HepG2 (cell line): ENCODE data around the gene INAFM2. TPM values are rescaled to one million over a fixed set of nuclear protein-coding genes. Genes with fewer than 3 reads are reported as not detected.

Experiments
- BORCS8-MEF2B ChIP-seq: sonication (generic); formaldehyde crosslinking; IDR thresholded peaks from 2 replicates; pipeline ENCODE4 v1.8.0; 2022; ENCODE audit warnings: mild to moderate bottlenecking, missing genetic modification reagents
- DNMT1 ChIP-seq: sonication (generic); formaldehyde crosslinking; IDR thresholded peaks from 2 replicates; pipeline ENCODE4 v1.5.1; 2020; ENCODE audit warnings: mild to moderate bottlenecking, missing genetic modification reagents
- DNMT3B ChIP-seq: conservative IDR thresholded peaks from 2 replicates; pipeline ENCODE4 v1.6.1; 2016; ENCODE audit warnings: missing biosample characterization, control low read depth
- ERF ChIP-seq: IDR thresholded peaks from 2 replicates; pipeline ENCODE4 v1.6.1; 2018; ENCODE audit warnings: missing biosample characterization, missing genetic modification reagents
- FOXA1 ChIP-seq, 2 experiments: fragments of 450-650 bp in 1 of 2; sonication (generic) in 1 of 2; formaldehyde crosslinking in 1 of 2; IDR thresholded peaks; 2 replicates each; pipeline versions ENCODE4 v1.4.0 to v1.6.1; 2016 to 2020; ENCODE audit warnings: missing genetic modification reagents in 1 of 2
- KDM5B ChIP-seq: sonication (generic); formaldehyde crosslinking; IDR thresholded peaks from 2 replicates; pipeline ENCODE4 v1.4.0; 2020; ENCODE audit warnings: missing genetic modification reagents, mild to moderate bottlenecking, borderline replicate concordance
- MIER2 ChIP-seq: IDR thresholded peaks from 2 replicates; pipeline ENCODE4 v1.6.1; 2016; ENCODE audit warnings: missing biosample characterization, missing genetic modification reagents
- NFIC ChIP-seq: IDR thresholded peaks from 2 replicates; pipeline ENCODE4 v1.6.1; 2012; ENCODE audit warnings: mild to moderate bottlenecking, low read length, inconsistent platforms
- SMARCE1 ChIP-seq: fragments of 450-650 bp; IDR thresholded peaks from 2 replicates; pipeline ENCODE4 v1.6.1; 2017; ENCODE audit warnings: borderline replicate concordance
- SMC3 ChIP-seq: IDR thresholded peaks from 2 replicates; pipeline ENCODE4 v1.6.1; 2011; ENCODE audit warnings: low read length, improper control_type of control experiment
- SOX6 ChIP-seq, 2 experiments: fragments of 450-650 bp in 1 of 2; sonication (generic) in 1 of 2; formaldehyde crosslinking in 1 of 2; IDR thresholded peaks; 2 replicates each; pipeline versions ENCODE4 v1.4.0 to v1.6.1; 2017 to 2020; ENCODE audit warnings: antibody characterized with exemption in 1 of 2, mild to moderate bottlenecking in 1 of 2, missing genetic modification reagents in 1 of 2
- SP140L ChIP-seq: sonication (generic); formaldehyde crosslinking; IDR thresholded peaks from 2 replicates; pipeline ENCODE4 v1.4.0; 2020; ENCODE audit warnings: missing genetic modification reagents, borderline replicate concordance
- SPEN ChIP-seq: sonication (generic); formaldehyde crosslinking; IDR thresholded peaks from 2 replicates; pipeline ENCODE4 v1.5.1; 2020; ENCODE audit warnings: low read depth, mild to moderate bottlenecking, missing genetic modification reagents
- YY1 ChIP-seq: IDR thresholded peaks from 2 replicates; pipeline ENCODE4 v1.6.1; 2011; ENCODE audit warnings: low read length, low read depth, moderate library complexity, mild to moderate bottlenecking; ENCODE audit not compliant: insufficient read depth, insufficient replicate concordance
- ZNF12 ChIP-seq: sonication (generic); formaldehyde crosslinking; IDR thresholded peaks from 2 replicates; pipeline ENCODE4 v1.5.0; 2020; ENCODE audit warnings: missing genetic modification reagents
- ZNF274 ChIP-seq: sonication (generic); formaldehyde crosslinking; IDR thresholded peaks from 2 replicates; pipeline ENCODE4 v1.5.1; 2020; ENCODE audit warnings: mild to moderate bottlenecking, missing genetic modification reagents
- ZNF430 ChIP-seq: sonication (generic); formaldehyde crosslinking; IDR thresholded peaks from 2 replicates; pipeline ENCODE4 v1.9.0; 2021; ENCODE audit warnings: mild to moderate bottlenecking, missing genetic modification reagents
- ZSCAN30 ChIP-seq: sonication (generic); formaldehyde crosslinking; IDR thresholded peaks from 2 replicates; pipeline ENCODE4 v1.5.0; 2020; ENCODE audit warnings: mild to moderate bottlenecking, missing genetic modification reagents
- polyA plus RNA-seq, 8 experiments: library from polyadenylated mRNA; depleted of rRNA in 3 of 8; stranded (reverse) in 7 of 8; unstranded in 1 of 8; fragments of >200 nt; fragmentation: Illumina TruSeq in 4 of 8; extraction: Trizol in 4 of 8; gene quantifications; 2 replicates each; pipeline versions ENCODE4 v1.2.1 to v1.2.3, GENCODE V29; 2011 to 2016; ENCODE audit warnings: low read depth in 4 of 8, missing spikeins in 1 of 8, mixed read lengths in 1 of 8; ENCODE audit not compliant: insufficient read depth in 1 of 8
- total RNA-seq, 5 experiments: library from RNA; depleted of rRNA; stranded (reverse); fragments of >200 nt; fragmentation: Illumina TruSeq; extraction: Trizol; gene quantifications; 2 replicates each; pipeline ENCODE4 v1.2.3, GENCODE V29; 2016; ENCODE audit warnings: low read depth in 1 of 5
- TF ChIP-seq, protein P1 (sequence below): IDR thresholded peaks from 2 replicates; pipeline ENCODE4 v1.6.1; 2016
- TF ChIP-seq, protein P2 (sequence below): IDR thresholded peaks from 2 replicates; pipeline ENCODE4 v1.4.0; 2020; ENCODE audit warnings: mild to moderate bottlenecking, missing genetic modification reagents
- TF ChIP-seq, protein P3 (sequence below): IDR thresholded peaks from 2 replicates; pipeline ENCODE4 v1.6.1; 2016; ENCODE audit warnings: mild to moderate bottlenecking

INAFM2 gene
- total and polyA plus RNA-seq, 2 of the 13 experiments (the other 11 are each of a cell fraction or from before 2014, with no cell fraction given): 5.5 to 6.5 TPM

DNA sequence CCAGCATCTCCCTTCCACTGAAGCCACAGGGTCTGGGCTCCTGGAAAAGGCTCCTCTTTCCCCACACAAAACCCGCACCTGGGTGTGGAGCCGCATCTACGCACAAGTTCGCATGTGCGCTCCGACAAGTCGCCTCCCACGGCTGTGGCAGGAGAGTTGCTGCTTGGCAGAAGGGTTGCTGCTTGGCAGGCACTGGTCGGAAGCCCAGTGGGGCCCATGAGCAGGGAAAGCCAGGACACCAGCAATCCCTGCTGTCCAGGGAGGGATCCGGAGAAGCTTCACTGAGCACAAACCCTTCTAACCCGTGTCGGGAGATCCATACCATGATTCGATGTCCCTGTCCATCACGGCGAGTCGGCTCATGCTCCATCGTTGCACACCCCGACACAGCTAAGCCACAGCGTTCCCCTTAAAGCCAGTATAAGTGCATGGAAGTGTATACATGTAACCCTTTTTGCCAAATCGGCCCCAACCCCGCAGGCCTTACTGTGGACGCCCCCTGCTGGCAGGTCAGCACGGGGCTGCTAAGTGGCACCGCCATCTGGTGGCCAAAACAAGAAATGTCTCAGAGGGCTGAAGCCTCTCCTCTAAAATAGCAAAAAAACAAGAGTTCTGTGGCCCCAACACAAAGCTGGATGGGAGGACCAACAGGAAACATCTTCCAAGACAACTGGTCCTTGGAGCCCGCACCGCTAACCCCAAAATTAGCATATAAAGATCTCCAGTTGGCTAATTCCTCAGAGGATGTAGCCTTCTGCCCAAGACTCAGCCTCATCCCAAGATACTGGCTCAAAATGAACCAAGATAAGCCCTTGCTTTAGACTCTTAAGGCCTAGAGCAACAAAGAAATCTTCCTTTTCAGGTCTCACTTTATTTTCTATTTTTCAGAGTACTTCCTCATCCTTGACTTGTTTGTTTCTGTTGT lies 48.9 kb upstream of the INAFM2 start (continued):
- TF ChIP-seq, protein P1, sequence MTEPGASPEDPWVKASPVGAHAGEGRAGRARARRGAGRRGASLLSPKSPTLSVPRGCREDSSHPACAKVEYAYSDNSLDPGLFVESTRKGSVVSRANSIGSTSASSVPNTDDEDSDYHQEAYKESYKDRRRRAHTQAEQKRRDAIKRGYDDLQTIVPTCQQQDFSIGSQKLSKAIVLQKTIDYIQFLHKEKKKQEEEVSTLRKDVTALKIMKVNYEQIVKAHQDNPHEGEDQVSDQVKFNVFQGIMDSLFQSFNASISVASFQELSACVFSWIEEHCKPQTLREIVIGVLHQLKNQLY (CRISPR knock-in tag): 0 out of 2 replicates have a peak, but pooled peaks have one; percentile 18
- no peak for TF ChIP-seq FOXA1 (IDR thresholded peaks at IDR 0.05)
- no peak for TF ChIP-seq FOXA1 (CRISPR knock-in tag; IDR thresholded peaks at IDR 0.05)
- TF ChIP-seq SPEN (CRISPR knock-in tag): no peak; the same call in 1 of the 2 replicates
- no peak for TF ChIP-seq SMARCE1
- peak; percentile 39; the same call in 1 of the 2 replicates for TF ChIP-seq ZNF274 (CRISPR knock-in tag)
- TF ChIP-seq ZNF430: no peak
- no peak for TF ChIP-seq ZSCAN30 (CRISPR knock-in tag)
- 0 out of 2 replicates have a peak, but pooled peaks have one; percentile 70 for TF ChIP-seq DNMT3B (CRISPR knock-in tag)
- TF ChIP-seq, protein P2, sequence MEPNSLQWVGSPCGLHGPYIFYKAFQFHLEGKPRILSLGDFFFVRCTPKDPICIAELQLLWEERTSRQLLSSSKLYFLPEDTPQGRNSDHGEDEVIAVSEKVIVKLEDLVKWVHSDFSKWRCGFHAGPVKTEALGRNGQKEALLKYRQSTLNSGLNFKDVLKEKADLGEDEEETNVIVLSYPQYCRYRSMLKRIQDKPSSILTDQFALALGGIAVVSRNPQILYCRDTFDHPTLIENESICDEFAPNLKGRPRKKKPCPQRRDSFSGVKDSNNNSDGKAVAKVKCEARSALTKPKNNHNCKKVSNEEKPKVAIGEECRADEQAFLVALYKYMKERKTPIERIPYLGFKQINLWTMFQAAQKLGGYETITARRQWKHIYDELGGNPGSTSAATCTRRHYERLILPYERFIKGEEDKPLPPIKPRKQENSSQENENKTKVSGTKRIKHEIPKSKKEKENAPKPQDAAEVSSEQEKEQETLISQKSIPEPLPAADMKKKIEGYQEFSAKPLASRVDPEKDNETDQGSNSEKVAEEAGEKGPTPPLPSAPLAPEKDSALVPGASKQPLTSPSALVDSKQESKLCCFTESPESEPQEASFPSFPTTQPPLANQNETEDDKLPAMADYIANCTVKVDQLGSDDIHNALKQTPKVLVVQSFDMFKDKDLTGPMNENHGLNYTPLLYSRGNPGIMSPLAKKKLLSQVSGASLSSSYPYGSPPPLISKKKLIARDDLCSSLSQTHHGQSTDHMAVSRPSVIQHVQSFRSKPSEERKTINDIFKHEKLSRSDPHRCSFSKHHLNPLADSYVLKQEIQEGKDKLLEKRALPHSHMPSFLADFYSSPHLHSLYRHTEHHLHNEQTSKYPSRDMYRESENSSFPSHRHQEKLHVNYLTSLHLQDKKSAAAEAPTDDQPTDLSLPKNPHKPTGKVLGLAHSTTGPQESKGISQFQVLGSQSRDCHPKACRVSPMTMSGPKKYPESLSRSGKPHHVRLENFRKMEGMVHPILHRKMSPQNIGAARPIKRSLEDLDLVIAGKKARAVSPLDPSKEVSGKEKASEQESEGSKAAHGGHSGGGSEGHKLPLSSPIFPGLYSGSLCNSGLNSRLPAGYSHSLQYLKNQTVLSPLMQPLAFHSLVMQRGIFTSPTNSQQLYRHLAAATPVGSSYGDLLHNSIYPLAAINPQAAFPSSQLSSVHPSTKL (CRISPR knock-in tag): peak; percentile 41; the same call in 1 of the 2 replicates
- peak; percentile 68; the same call in 1 of the 2 replicates for TF ChIP-seq MIER2 (CRISPR knock-in tag)
- 0 out of 2 replicates have a peak, but pooled peaks have one; percentile 62 for TF ChIP-seq SP140L (CRISPR knock-in tag)
- no peak for TF ChIP-seq SOX6 (IDR thresholded peaks at IDR 0.05)
- TF ChIP-seq SOX6 (CRISPR knock-in tag; IDR thresholded peaks at IDR 0.05): 0 out of 2 replicates have a peak, but pooled peaks have one; percentile 20
- TF ChIP-seq SMC3: peak; percentile 97
- TF ChIP-seq ZNF12 (CRISPR knock-in tag): peak; percentile 66; the same call in 1 of the 2 replicates
- TF ChIP-seq BORCS8-MEF2B (CRISPR knock-in tag): no peak
- no peak for TF ChIP-seq NFIC
- peak; percentile 77 for TF ChIP-seq ERF (CRISPR knock-in tag)
- TF ChIP-seq, protein P3, sequence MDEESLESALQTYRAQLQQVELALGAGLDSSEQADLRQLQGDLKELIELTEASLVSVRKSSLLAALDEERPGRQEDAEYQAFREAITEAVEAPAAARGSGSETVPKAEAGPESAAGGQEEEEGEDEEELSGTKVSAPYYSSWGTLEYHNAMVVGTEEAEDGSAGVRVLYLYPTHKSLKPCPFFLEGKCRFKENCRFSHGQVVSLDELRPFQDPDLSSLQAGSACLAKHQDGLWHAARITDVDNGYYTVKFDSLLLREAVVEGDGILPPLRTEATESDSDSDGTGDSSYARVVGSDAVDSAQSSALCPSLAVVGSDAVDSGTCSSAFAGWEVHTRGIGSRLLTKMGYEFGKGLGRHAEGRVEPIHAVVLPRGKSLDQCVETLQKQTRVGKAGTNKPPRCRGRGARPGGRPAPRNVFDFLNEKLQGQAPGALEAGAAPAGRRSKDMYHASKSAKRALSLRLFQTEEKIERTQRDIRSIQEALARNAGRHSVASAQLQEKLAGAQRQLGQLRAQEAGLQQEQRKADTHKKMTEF (CRISPR knock-in tag): peak; percentile 26; the same call in 1 of the 2 replicates
- TF ChIP-seq DNMT1: no peak
- peak; percentile 44; the same call in 1 of the 2 replicates for TF ChIP-seq KDM5B (CRISPR knock-in tag)
- peak; percentile 72 for TF ChIP-seq YY1
